Stomach smooth muscle (tissue), 2 donors: Measurements from ENCODE around the gene CS.
"Not testable (repeated sequence)": the region's sequence is repeated elsewhere in the genome, so short reads cannot be mapped to it uniquely, and the experiment has no call there.

ENCODE experiments used
- H3K27ac ChIP-seq: one replicate; pipeline ENCODE4 v1.7.0; 2013; ENCODE audit warnings: mild to moderate bottlenecking, low read length, inconsistent platforms
- H3K27me3 ChIP-seq, 2 donors: one replicate each; pipeline ENCODE4 v1.7.0; 2013; ENCODE audit warnings: low read length in 2 of 2; ENCODE audit not compliant: insufficient read depth in 2 of 2, control insufficient read depth in 1 of 2
- H3K36me3 ChIP-seq, 2 donors: one replicate each; pipeline ENCODE4 v1.7.0; 2013; ENCODE audit warnings: low read length in 2 of 2; ENCODE audit not compliant: control insufficient read depth in 2 of 2, insufficient read depth in 2 of 2
- H3K4me1 ChIP-seq: one replicate; pipeline ENCODE4 v1.7.0; 2013; ENCODE audit warnings: low read length; ENCODE audit not compliant: control insufficient read depth, insufficient read depth
- H3K4me3 ChIP-seq, 2 donors: one replicate each; pipeline ENCODE4 v1.7.0; 2013; ENCODE audit warnings: low read length in 2 of 2
- H3K9ac ChIP-seq, 2 donors: one replicate each; pipeline ENCODE4 v1.7.0; 2013; ENCODE audit warnings: low read length in 2 of 2, mild to moderate bottlenecking in 1 of 2
- H3K9me3 ChIP-seq, 2 donors: one replicate each; pipeline ENCODE4 v1.7.0; 2013; ENCODE audit warnings: low read length in 2 of 2; ENCODE audit not compliant: control insufficient read depth in 2 of 2
- donor health status: healthy.
- donor health status: Pancreatic carcinoma.

The CS gene

DNA sequence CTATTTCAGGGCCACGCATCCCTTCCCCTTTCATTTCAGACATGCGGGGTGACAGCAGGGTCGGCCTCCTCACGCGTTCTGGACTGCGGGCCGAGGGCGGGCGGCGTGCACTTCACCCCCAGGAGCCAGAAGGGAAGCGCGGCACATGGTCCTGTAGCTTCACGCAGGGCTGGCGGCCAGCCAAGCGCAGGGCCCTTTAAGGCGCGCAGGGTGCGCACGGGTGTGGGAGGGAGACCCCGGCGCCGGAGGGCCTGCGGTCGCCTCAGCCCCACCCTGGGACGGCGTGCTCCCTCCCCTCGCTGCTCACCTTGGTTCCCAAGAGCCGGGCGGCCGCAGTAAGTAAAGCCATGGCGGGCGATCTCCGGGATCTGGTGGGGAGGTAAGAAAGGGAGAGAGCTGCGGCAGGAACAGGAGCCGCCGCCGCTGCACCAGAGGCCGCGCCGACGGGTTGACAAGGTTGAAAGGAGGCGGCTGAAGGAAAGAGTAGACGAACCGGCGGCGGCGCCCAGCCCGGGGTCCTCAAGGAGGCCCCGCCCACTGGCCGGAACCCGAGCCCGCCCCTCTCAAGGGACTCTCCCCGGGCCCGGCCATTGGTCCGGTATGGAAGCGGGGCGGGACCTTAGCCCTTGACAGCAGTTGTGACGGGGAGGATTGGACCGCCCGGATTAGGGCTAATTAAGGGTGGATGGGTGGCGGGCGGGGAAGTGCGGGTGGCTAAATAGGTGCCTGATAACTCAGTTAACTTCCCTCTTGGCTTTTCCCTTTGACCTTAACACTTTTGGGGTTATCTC lies at the start of gene CS:
TSS of gene CS (minus strand) at position 478 of the 791 bp plus-strand sequence. CDS start at position 349, 129 bp downstream.
- peaks cover 29% of the 10 kb centered on the region for H3K4me1 ChIP-seq
- H3K9me3 ChIP-seq, result no peaks in the 10 kb centered on the region
- H3K9ac ChIP-seq, result peak within 1 kb of the TSS; percentile 84 to 94
- peak within 1 kb of the TSS; percentile 85 to 96 for H3K4me3 ChIP-seq
- peaks cover 0 to 3% of the 10 kb centered on the region in 2 donors for H3K36me3 ChIP-seq
- no peaks in the 10 kb centered on the region for H3K27me3 ChIP-seq
- H3K27ac ChIP-seq, result peak within 1 kb of the TSS; percentile 97

DNA sequence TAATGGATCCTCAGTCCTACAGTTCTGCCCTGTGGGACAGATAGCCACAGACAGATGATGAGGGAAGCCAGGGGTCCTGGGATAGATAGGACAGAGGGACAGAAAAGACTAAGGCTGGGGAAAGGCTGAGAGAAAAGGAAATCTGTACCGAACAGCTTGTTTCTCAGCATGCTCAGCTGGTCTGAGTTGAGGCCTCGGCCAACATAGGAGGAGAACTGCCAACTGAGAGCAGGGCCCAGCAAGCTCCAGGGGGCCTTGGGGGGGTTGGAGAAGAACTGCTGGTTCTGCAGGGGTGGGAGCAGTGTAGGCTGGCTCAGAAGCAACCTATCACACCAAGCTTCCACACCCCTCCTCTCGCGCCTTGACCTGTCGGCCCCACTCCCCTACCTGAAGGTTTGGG lies 48.6 kb upstream of the CS start:
- H3K9ac ChIP-seq, result no peak overlapping the region
- H3K4me3 ChIP-seq, result no peak overlapping the region
- no peak overlapping the region for H3K27ac ChIP-seq
- no peaks in the 10 kb centered on the region for H3K4me1 ChIP-seq
- no peaks in the 10 kb centered on the region for H3K9me3 ChIP-seq
- H3K36me3 ChIP-seq, result peaks cover 49 to 52% of the 10 kb centered on the region in 2 donors
- no peaks in the 10 kb centered on the region for H3K27me3 ChIP-seq

GRCh38 chr12:56347255-56347654 lies 47.1 kb upstream of the CS start:
- not testable (repeated sequence) for H3K4me3 ChIP-seq, H3K4me1 ChIP-seq
- peaks cover 58 to 62% of the 10 kb centered on the region in 2 donors for H3K36me3 ChIP-seq

GRCh38 chr12:56346675-56347074 lies 46.5 kb upstream of the CS start:
- H3K9ac ChIP-seq, result no peak overlapping the region
- H3K4me3 ChIP-seq, result no peak overlapping the region
- H3K9me3 ChIP-seq, result no peaks in the 10 kb centered on the region
- no peak overlapping the region for H3K27ac ChIP-seq
- peaks cover 57 to 60% of the 10 kb centered on the region in 2 donors for H3K36me3 ChIP-seq
- no peaks in the 10 kb centered on the region for H3K4me1 ChIP-seq
- no peaks in the 10 kb centered on the region for H3K27me3 ChIP-seq

More at GRCh38 chr12:56347255-56347654, 47.1 kb upstream of the CS start:
- not testable (repeated sequence) for H3K27ac ChIP-seq, H3K9ac ChIP-seq, H3K27me3 ChIP-seq, H3K9me3 ChIP-seq

- H3K27me3 ChIP-seq, H3K9me3 ChIP-seq, H3K9ac ChIP-seq, H3K4me3 ChIP-seq, H3K27ac ChIP-seq, H3K4me1 ChIP-seq: not testable (repeated sequence)
- H3K36me3 ChIP-seq, result peaks cover 23% of the 10 kb centered on the region in 2 donors
These were observed 42.2 kb upstream of the CS start for GRCh38 chr12:56342290-56342689.

DNA sequence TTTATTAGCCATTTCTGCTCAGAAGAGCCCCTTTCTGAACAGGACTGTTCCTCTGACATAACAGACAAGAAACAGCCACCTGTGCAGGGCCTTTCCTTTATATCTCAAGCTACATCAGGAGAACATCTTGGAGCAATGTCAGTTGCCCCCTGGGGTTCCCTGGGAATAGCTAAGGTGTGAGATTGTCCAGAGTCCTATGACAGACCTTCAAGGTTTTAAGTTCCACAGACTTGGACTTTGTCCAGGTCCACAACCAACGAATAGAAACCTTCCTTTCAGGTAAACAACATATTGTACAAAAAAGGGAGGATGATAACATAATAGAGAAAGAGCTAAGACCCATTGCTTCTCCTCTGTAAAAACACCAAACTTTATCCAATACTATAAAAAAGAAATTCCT lies 41.5 kb upstream of the CS start:
- Histone ChIP-seq H3K4me3 (no peak overlapping the region), H3K9me3 (no peaks in the 10 kb centered on the region), H3K4me1 (no peaks in the 10 kb centered on the region), H3K36me3 (peaks cover 20 to 21% of the 10 kb centered on the region in 2 donors), H3K9ac (no peak overlapping the region), H3K27me3 (no peaks in the 10 kb centered on the region), H3K27ac (no peak overlapping the region)

- Histone ChIP-seq H3K4me1 (peaks cover 4% of the 10 kb centered on the region), H3K27ac (no peak overlapping the region), H3K4me3 (no peak overlapping the region), H3K9me3 (no peaks in the 10 kb centered on the region), H3K9ac (peak overlapping the region in 1 of 2 donors; percentile 21), H3K36me3 (peaks cover 13 to 14% of the 10 kb centered on the region in 2 donors), H3K27me3 (no peaks in the 10 kb centered on the region)
These were observed 39.0 kb upstream of the CS start for GRCh38 chr12:56339158-56339422.

DNA sequence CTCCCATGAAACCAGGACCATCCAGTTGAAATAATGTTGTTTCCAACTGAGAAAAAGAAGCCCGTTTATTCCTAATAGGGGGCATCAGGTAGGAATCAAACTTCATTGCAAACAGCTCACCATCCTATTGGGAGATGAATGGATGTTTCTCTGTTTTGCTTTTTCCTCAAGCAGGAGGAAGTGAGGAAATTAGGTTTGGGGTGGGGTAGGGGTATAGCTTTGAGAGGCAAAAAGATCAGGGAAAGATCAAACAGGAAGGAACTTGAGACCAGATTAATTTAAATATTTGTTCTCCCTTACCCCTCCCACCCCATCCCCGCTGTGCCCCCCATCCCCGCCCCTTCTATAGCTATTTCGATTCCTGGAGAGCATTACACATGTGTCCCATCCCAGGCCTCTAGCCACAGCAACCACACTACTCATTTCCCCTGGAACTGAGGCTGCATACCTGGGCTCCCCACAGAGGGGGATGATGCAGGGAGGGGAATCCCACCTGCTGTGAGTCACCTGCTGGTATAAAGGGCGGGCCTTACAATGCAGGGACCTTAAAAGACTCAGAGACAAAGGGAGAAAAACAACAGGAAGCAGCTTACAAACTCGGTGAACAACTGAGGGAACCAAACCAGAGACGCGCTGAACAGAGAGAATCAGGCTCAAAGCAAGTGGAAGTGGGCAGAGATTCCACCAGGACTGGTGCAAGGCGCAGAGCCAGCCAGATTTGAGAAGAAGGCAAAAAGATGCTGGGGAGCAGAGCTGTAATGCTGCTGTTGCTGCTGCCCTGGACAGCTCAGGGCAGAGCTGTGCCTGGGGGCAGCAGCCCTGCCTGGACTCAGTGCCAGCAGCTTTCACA lies 38.4 kb upstream of the CS start, which contains the start of gene IL23A:
TSS of gene IL23A (plus strand) at position 577 of the 850 bp plus-strand sequence. CDS start at position 738, 161 bp downstream.
- no peak within 1 kb of the TSS for H3K27ac ChIP-seq
- peak within 1 kb of the TSS in 1 of 2 donors; percentile 21 for H3K9ac ChIP-seq
- no peak within 1 kb of the TSS for H3K4me3 ChIP-seq
- no peaks in the 10 kb centered on the region for H3K9me3 ChIP-seq
- peaks cover 8 to 12% of the 10 kb centered on the region in 2 donors for H3K36me3 ChIP-seq
- no peaks in the 10 kb centered on the region for H3K27me3 ChIP-seq
- H3K4me1 ChIP-seq, result peaks cover 8% of the 10 kb centered on the region

DNA sequence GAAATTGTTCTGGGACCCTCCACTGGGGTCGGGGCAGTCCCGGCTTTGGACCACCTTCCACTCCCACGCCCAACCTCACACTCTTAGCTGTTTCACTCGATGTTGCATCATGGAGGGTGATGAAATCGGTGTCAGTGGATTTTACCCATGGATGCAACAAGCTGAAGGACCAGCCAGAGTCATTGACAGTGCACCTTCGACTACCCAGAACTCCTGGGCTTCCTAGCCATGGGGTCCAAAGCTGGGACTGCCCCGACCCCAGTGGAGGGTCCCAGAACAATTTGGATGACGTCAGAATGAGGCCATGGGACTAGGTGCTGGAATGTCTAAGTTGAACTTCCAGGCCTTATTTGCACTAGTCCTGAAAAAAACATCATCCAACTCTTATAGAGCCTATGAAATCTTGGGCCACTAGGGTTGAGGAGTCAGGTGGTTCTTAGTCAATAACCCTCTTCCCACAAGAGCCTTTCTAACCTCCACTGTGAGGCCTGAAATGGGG lies 37.7 kb upstream of the CS start:
- Histone ChIP-seq H3K9ac (no peak overlapping the region), H3K4me3 (no peak overlapping the region), H3K27me3 (no peaks in the 10 kb centered on the region), H3K4me1 (peaks cover 14% of the 10 kb centered on the region), H3K27ac (no peak overlapping the region), H3K9me3 (no peaks in the 10 kb centered on the region), H3K36me3 (peaks cover under 1 to 4% of the 10 kb centered on the region in 2 donors)

DNA sequence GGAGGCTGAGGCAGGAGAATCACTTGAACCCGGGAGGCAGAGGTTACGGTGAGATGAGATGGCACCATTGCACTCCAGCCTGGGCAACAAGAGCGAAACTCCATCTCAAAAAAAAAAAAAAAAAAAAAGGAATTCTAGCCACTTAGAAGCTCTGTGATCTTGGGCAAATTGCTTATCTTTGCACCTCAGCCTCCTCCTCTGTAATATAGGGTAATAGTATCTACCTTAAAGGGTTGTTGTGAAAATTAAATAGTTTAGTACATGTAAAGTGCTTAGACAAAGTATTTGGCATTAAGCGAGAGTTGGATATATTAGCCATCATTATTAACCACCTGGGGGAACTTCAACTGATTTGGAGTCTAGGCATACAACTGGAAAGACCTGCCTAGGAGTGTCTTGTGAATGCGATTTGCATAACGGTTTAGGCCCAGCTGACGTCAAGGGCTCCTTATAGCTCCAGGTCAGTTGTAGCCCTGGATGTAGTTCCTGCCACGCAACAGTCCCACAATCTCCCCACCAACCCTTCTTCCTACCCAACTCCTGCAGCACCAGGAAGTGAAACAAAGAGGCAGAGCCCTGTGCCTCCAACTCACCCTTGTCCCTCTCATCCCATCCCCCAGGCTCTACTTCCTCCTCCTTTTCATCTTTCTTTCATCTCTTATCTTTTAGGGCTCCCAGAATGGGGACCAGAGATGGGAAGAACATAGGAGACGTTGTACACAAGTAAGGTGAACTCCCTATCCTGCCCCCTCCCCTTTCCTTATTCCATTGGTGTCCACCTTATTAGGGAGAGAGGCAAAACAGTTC lies 36.4 kb upstream of the CS start:
- Histone ChIP-seq H3K27me3 (no peaks in the 10 kb centered on the region), H3K27ac (no peak overlapping the region), H3K4me3 (no peak overlapping the region), H3K9ac (no peak overlapping the region), H3K36me3 (no peaks in the 10 kb centered on the region), H3K9me3 (no peaks in the 10 kb centered on the region), H3K4me1 (peaks cover 16% of the 10 kb centered on the region)
